ENCODE data around the gene ARL9.

ARL9 gene

DNA sequence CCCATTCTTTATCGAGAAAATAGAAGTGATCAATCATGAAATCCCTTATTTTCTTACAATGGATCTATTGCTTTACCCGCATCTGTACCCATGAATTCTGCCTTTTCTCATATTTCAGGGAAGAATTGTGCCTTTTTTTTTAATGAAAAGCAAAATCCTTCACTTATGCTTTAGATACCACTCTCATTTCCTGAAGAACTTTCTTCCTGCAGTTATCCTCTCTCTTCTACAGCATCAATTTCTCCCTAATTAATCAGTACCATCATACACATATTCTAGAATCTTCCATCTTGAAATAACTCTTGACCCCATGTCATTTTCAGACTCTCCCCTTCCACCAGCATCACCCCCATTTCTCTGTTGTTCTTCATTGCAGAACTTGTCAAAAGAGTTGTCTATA is 26.6 kb downstream of the ARL9 start:
- DNase-seq: no peak

DNA sequence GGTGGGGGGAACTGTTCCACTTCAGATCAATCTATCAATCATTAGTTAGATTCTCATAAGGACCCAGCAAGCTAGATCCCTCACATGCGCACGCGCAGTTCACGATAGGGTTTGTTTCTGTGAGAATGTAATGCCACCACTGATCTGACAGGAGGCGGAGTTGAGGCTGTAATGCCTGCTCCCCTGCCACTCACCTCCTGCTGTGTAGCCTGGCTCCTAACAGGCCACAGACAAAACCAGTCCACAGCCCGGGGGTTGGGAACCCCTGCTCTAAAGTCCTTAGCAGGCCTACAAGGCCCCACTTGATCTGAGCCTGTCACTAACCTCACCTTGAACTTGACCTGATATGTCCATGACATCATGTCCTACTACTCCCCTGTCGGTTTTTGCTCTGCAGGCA is 30.3 kb downstream of the ARL9 start:
- DNase-seq: no peak

DNA sequence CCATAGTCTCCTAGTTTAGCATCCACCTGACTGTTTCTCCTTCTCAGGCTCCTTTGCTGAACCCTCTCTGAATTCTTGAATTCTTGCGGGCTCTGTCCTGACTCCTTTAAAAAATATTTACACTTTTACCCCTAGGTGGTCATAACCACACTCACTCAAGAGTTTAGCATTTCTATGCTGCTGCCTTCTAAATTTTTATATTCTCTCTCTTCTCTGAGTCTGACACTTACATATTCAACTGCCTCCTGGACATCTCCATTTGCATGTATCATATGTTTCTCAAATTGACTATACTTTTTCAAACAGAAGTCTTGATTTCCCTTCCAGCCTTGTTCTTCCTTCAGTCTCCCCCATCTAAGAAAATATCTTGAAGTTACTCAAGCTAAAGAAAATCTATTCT is 31.6 kb downstream of the ARL9 start:
- no peak for DNase-seq

DNA sequence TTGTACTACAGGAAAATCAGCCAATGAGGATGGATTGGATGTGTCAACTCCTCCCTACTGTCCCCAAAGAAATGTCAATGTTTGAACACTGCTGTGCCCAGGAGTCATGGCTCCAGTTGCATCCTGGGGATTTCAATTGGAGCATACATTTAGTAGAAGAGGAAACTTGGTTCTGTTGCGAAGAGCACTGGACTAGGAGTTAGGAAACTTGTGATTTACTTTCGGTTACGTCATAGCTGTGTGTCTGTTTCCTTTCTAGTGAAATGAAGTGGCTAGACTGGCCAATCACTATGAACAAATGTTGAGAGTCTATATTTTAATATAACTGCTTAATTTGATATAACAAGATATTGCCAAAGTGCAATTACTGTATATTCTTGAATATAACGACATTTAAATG is 35.2 kb downstream of the ARL9 start:
- no peak for DNase-seq

DNA sequence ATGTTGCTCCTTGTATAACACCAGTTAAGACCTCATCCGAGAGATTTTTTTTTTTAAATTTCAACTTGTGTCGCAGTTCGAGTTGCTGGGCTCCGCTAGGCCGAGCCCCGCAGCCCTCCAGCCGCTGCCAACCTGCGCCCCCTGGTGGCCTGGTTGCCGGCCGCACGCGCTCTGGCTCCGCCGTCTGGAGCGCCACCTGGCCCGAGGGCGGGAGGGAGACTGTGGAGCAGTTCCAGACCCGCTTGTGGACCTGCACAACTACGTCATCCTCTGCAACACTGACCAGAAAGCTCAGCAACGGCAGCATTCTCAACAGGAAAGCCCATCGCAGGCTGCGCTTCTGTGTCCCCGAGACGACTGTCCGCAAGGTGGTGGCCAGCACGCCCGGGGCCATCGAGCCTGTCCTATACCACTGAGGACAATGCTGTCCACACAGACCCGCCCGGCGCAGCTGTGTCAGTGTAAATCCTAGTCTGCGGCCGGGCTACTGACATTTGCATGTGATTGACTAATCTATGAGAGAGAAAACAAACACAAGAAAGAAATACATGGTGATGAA is 39.1 kb downstream of the ARL9 start:
- peak; percentile 41 for DNase-seq

DNA sequence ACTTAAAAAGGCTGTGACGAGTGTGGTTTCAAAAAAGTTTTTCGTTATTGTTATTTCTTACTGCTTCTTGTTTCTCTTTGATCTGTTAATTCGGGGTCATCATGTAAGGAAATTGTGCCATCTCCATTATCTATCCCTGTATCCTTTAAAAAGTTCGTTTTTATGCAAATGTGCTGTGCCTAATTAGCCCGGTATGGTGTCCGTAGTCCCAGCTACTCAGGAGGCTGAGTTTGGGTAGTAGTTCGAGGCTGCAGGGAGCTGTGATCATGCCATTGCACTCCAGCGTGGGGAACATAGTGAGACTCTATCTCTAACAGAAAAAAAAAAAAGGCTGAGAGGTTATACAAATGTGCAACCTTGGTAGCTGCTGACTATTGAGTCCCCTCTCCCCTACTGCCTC is 45.1 kb downstream of the ARL9 start:
- no peak for DNase-seq

DNA sequence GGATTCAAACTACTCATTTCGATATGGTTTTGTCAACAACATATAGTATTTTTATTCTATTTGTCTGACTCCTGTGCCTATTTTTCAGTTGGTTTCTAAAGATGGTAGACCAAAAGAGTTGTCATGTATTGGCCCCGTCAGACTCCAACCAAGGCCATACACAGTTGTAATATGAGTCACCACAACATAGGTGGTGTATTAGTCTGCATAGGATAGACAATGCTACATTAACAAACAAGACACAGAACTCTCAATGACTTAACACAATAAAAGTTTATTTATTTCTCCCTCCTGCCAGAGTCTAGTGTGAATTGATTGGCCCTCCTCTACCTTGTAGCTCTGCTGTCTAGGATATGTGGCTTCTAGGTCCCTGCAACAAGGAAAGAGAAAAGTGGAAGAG is 45.9 kb downstream of the ARL9 start:
- DNase-seq: no peak

DNA sequence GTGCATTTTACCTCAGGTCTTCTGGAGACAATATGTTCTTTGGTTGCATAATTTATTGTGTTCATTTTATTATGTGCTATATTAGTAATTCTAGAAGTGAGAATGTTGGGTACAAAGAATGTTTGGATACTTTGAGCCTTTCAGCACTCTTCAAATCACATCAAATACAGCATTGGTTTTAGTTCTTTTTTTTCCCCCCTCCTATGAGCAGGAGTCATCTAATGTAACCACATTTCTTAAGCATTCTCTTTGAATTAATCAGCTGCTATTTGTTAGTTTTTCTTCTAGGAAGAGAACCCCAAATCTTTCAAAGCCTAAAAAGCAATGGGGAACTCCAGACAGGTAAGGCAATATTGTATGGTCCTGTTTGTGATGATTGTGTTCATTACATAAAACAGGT is 46.7 kb downstream of the ARL9 start:
- no peak for DNase-seq

DNA sequence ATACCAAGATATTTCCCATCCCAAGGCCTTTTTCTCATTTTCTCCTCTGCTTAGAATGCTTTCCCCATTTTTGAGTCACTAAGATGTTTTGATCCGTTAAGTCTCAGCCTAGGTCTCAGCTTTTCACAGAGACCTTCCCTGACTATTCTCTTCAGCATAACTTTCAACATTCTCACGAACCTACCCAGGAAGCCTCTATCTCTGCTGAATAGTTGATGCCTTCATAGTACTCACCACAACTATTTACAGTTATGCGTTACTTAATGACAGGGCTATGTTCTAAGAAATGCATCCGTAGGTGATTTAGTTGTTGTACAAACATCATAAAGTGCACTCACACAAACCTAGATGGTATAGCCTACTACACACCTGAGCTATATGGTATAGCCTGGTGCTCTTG is 64.5 kb downstream of the ARL9 start:
- DNase-seq: no peak
